Putamen (tissue), 1 donor: Measurements from ENCODE around the gene WT1.

Experiments used
- DNase-seq: peaks from one replicate; pipeline ENCODE4 v3.0.0-alpha.2; 2016; ENCODE audit warnings: low spot score

The WT1 gene

DNA sequence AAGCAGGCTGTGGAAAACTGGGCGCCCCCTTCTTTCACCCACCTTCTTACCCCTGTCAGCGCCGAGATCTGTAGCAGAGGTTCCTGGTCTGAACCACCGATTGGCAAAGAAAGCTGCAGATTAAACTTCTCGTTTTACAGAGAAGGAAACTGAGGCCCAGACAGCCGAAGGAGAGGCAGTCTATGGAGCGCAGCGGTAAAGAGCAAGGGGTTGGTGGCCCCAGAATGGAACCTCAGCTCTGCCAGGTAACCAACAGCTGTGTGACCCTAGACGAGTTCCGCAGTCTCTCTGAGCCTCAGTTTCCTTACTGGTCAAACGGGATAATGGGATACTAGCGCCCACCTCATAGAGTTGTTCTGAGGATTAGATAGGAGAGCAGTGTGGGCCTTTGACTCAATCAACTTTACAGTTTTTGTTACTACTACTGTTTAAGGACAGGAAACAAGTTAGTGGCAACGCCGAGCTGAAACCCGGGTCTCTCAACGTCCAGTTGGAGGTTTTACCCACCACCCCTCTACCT, 3.1 kb upstream of the WT1 start:
- DNase-seq = no peak

DNA sequence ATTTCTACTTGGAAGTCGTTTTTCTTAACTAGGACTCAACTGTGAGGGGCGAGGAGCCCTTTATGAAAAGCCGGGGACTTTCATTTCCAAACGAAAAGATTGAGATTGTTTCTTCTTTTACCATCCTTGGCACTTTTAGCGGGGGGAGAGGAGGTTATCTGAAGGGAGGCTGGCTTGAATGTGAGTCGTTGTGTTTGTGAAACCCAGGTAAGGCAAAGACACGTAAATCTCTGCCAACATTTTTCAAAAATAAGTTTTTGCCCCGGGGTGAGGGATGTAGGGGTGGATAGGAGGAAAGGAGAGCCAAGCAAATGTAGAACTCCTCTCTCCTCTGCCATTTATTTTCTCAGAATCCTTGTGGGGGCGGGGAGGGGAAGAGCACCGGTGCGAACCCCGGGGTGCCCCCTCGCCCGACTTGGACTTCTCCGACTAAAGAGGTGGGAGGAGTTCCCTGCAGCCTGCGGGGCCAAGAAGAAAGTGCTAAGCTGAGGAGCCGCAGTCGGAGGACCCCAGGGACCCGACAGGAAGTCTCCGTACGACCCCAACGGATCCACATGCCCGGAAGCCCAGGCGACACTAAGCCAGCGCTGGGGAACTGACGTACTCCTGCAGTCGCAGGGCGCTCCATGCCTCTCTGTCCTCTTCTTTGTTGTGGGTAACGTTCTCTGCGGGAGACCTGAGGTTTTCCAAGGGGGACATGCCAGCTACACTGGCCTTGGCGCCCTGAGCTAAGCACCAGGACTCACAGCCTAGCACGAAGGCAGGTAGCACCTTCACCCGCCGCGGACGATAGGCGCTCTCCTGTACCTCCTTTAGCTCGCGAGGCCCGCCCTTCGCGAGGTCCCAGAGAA, 2.4 kb upstream of the WT1 start:
- DNase-seq = no peak

DNA sequence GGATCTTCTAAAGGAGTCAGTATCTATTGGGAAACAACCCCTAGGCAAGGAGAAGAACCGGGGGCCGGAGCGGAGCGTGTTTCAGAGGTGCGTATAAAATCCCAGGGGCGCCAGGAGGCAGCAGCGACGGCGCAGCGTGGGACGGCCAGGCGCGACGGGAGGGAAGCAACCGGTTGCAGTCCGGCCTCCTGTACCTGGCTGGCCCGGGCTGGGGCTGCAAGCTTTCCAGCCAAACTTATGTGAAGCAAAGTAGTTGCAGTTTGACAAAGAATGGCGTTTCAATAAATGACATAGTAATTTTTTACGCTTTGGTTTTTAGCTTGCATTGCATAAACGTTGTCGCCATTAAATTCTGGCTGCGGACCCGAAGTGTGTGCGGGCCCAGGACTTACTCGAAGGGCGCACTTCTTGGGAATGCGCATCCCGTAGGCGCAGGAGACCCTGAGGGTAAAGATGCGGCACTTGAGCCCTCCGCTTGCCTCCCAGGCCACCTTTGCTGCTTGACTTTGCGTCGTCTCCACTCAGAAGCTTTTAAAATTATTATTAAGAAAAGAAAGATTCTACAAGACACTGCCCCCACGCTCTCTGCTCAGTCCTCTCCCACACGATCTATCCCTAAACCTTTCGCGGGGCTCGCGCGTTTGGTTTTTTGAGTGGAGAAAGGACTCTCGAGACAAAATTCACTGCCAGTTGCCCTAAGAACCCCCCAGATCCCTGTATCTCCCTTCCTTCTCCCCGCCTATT, 1.6 kb upstream of the WT1 start:
- DNase-seq = no peak

DNA sequence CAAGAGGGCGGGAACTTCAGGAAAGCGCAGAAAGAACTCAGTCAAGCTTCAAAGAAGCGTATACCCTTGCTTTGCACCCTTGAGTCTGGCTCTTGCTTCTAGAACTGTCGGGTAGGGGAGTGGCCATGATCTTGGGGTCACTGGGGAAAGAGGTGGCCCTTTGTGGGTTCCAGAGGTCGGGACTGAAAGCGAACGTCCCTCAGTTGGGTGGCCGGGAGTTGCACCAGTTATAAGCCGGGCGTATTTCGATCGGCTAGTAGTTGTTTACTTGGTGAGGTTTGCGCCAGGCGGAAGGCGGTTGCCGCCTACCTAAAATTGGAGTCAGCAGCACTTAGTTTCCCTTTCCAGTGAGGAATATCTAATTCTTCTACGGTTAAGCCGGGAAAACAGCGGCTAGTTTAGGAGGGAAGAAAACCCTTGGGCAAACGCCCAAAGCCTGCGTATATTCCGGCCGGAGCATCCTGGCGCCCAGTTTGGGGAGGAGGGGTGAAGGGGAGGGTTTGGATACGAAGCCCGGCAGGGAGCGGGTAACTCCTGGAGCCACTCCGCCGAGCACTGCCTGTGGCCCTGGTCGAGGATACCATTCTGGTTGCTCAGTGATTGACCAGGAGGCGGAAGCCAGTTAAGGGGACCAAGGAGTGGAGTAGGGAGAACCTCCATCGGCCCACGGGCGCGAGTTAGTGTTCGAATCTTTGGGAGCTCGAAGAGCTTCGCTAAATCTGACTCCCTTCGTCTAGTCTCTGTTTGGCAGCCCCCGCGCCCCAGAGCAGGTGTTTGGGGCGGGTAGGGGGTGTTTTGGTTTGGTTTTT, 807 bp upstream of the WT1 start:
- DNase-seq = no peak

DNA sequence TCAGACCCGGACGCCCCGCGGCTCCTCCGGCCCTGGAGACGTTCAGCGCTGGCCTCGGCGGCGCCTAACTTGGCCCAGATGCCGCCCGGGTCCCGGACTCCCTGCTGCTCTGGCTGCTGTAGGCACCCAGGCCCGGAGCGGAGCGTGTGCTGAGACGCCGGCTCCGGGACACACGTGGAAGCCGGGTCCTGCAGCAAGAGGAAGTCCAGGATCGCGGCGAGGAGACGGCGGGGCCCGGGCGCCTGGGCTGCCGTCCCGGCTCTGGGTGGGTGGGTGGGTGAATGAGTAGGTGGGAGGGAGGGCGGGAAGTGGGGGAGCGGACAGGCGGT, 223 bp downstream of the WT1 start:
- no peak for DNase-seq

DNA sequence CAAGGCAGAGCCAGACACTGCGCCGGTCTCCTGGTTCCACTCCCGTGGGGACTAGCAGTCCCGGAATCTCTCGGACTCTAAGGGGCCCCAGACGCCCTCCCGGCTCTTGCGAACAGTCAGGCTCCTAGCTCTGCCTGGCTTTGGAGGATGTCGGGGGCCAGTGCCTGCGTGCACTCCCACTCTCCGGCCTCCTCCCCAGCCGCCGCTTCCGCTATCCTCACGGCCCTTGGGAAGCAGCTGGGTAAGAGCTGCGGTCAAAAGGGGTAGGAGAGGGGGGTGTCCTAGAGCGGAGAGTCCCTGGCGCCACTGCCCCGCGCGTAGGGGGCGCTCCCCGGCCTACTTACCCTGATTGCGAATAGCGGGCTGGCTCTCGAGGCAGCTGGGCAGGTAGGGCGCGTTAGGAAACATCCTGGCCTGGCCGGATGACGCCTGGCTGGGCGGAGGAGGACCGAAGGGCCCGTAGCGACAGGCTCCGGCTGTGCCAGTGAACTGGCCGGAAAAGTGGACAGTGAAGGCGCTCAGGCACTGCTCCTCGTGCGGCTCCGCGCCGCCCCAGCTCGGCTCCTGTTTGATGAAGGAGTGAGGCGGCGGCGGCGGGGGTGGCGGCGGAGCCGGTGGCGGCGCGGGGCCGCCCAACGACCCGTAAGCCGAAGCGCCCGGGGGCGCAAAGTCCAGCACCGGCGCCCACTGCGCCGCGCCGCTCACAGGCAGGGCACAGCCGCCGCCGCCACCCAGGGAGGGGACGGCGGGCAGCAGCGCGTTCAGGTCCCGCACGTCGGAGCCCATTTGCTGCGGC, 785 bp downstream of the WT1 start:
- no peak for DNase-seq

DNA sequence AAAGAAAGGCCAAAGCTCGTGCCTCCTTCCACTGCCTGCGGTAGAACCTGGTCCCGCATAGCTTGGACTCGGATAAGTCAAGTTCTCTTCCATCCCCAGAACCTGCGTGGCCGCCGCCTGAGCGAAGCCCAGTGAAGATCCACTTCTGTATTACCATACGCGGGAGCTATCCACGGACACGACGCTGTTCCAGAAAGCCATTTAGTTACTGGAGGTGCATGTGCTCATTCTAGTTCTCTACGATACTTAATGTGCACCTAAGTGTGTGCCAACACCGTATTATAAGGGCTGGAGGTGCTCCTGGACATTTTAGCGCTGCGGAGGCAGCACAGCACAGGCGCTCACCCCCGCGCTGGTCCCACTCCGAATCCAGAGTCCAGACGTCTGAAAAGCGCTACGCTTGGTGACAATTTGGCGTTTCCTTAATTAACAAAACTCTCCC, 1.4 kb downstream of the WT1 start:
- no peak for DNase-seq

DNA sequence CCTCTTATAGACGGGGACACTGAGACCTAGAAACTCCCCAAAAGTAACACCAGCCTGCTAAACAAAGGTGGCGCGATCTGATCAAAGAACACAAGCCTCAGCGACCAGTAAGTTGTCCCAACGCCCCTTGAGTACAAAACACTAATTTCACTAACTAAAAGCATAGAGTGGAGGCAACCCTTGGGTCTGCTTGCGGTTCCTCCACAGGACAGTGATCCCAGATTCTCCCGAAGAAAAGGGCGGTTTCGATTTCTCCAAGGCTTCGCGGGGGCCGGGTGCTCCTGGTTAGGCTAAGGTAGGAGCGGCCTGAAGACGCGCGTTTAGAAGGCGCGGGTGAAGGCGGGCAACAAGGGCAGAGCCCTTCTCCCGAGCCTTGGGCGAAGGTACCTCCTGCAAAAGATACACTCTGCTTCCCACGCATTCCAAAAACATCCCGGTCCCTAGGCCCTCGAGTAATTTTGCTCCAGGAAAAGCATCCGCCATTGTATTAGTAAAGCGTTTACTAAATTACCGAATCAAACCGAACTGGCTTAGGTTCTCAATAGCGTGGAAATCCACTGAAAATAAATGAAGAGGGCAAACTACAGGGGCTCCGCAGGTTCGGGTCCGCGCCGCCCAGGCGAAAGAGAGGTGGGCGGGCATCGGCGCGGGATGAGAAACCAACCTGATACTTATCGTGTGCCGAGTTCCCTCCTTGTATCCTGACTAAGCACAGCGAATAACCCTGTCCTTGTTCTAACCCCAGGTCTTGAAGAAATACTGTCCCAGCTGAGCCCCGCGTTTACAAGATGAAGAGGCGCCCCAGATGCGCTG, 2.0 kb downstream of the WT1 start:
- DNase-seq = no peak

DNA sequence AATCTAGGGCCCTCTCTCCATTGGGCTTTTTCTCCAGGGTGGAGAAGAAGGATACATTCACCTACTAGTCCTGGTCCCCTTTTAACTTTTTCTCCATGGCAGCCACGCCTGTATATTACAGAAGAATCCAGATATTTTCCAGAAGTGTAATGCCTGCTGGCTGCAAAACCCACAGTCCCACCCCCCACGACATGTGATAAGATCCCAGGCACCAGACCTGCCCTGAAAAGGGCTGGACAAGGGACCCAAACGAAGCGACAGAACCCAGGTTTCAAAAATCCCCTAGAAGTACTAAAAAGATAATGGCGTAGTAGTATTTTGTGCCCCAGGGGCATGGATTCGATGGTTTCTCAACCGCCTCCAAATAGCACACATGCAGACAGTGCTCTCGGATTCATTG, 2.8 kb downstream of the WT1 start:
- no peak for DNase-seq

DNA sequence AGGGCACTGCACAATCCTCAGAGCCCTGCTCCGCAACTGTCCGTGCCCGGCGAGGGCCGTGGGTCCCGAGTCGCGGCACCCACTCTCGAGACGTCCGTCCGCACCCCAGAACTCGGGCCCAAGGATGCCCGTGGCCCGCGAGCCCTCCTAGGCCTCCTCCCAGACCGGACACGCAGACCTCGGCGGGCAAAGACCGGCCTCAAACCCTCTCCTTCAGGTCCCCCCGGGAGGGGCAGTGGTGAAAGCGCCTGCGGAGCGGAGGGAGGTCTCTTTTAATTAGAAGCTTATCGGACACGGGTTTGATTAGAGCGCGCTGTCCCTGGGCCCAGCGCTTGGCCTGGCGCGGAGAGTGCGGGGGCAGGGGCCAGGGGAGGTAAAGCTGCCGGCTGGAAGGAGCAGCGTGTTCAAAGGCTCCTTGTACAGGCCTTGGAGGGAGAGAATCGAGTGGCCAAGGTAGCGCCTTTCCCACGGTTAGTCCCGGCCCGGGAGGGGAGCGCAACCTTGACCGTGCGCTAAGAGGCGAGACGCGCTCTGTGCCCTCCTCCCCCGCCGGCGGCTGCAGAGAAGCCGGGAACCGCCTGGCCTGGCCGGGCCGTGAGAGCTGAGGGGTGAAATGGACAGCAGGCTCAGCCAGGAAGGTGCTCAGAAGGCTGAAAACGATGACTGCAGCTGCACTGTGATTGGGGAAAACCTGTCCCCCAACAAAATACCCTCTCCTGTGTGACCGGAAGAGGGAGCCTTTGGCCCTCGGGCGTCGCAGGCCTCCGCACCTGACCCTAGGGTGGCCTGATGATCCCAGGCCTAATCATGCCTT, 4.6 kb downstream of the WT1 start:
- no peak for DNase-seq

DNA sequence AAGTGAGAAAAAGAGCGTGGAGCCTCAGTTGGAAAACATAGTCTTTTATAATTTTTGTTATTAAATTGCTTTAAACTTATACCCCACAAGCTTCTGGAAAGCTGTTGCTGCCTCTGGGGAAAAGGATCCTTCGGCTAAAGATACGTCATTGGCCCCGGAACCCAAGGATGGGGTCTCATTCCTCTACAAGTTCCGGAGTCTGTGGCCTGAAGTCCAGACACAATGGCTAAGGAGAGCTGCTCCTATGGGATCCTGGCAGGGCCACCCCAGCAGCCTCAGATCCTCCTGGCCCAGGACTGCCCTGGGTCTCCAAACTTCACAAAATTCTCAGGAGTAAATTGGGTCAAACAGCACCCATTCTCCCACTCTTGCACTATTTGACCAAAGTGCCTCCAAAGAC, 5.9 kb downstream of the WT1 start:
- no peak for DNase-seq

DNA sequence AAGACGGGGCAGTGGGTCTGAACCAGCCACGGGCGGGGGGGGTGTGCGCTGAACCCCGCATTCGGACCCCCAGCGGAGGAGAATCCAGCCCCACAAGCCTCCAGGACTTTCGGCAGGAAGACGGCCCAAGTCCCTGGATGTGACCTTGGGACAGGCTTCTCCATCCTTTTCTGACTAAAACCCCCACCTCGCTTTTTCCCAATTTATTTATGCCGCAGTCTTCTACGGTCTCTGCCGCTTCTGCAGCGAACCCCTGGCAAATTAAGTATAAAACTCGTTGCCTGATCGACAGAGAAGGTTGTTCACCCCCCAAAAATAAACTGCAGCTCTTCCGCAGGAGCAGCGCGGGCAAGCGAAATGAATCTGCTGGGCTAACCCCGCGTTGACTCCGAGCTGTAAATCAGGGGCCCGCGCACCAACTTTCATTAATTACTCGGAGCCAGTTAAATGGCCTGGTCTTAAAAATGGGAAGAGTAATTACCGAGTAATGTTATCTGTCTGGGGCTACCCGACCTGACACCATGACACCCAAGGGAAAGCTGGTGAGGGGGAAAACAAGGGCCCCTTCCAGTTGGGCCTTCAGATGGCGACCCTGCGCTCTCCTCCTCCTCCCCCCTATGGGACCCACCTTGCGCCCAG, 6.6 kb downstream of the WT1 start:
- no peak for DNase-seq

DNA sequence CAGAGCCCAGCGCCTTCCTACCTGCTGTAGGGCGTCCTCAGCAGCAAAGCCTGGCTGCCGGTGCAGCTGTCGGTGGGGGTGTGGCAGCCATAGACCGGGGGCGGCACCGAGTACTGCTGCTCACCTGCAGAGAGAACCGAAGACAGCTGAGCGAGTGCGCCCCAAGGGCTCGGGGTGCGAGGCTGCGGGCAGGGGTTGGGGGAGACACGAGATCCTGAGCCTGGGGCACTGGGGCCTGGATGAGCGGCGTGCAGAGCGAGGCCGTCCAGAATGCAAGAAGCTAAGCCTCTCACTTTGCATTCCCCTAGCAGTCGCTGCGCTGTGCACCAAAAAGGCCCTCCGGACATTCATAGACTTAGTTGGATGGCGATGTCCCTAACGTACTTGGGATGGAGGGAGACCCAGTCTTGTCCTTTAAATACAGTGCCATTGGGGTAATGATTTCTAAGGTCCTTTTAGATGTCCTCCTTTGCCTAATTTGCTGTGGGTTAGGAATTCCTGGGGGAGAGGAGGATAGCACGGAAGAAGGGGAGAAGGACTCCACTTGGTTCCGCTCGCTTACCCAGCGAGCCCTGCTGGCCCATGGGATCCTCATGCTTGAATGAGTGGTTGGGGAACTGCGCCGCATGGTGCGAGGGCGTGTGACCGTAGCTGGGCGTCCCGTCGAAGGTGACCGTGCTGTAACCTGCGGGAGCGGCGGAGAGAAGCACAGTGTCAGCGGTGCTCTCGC, 7.2 kb downstream of the WT1 start:
- no peak for DNase-seq

DNA sequence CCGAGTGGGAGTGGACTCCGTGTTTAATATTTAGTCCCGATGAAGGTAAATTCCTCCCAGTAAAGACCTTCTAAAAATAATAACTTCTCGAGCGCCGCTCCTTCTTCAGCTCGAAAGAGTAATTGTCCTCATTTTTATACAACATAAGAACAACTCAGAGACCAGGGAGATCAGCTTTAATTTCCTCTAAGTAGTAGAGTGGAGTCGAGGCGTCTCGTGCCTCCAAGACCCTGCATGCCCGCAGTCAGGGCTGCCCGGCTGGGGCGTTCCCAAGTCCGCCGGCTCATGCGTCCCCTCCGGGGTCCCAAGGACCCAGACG, 7.8 kb downstream of the WT1 start:
- DNase-seq = no peak

DNA sequence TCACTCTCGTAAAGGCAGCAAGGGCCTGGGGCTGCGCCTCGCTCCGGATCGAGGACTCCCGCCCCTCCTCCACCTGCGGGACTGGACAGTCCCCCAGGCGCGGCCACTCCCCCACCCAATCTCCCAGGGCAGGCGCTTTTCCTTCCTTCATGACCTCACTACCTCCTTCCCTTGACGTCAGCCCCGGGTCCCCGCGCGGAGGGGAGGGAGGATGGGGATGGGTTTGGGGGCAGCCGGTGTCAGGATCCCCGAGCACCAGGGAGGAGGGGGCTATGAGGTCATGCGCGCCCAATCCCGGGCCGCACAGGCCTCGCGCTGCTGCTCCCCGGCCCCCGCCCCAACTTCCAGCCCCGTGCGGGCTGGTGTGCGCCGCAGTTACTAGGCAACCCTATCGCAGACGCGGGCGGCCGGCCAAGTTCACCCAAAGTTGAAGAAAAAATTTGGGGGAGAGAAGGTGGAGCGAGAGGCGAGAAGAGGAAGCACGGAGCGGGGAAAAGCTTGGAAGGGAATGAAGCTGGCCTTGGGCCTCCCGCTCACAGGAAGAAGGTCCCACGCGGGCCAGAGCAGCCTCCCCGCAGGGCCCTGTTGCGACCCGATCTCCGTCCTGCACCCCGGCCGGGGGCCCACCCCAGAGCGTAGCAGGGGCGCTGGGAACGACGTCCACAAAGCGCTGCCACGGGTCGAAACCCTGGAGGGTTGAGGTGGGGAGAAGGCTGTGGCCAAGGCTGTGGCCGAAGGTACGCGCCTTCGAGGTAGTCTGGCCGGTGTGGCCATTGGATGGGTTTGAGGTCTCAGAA, 8.3 kb downstream of the WT1 start:
- DNase-seq = no peak

DNA sequence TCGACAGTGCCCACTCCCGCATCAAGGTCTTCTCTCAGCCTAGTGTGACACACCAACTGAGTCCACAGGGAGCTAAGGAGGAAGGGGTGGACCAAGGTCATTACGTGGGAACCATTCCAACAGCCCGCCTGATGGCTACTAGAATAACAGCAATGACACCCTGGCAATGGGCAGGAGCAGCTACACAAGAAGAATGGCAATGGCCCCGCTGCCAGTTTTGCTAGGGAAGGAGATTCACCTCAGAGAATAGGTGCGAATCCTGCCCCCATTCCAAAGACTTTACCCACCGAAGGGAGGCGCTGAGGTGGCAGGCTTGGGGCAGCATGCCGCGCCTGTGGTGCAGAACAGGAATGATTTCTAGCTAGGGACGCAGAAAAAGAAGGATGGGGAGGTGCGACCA, 9.1 kb downstream of the WT1 start:
- DNase-seq = no peak

DNA sequence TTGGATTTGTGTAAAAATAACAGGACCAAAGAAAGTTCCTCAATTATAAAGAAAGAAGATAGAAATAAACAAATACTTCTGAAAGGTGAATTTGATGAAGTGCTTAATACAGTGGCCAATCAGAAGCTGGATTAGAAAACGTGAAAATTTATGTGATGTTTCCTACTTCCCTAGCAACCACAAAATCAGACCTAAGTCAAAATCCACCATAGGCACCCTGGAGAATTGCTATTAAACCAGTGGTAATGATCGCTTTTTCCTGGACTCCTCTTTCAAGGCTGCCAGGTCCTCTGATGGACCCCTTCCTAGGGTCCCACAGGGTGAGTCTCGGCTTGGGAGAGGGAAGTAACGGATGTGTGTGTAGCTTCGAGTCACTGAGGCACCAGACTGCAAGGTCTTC, 9.6 kb downstream of the WT1 start:
- no peak for DNase-seq

DNA sequence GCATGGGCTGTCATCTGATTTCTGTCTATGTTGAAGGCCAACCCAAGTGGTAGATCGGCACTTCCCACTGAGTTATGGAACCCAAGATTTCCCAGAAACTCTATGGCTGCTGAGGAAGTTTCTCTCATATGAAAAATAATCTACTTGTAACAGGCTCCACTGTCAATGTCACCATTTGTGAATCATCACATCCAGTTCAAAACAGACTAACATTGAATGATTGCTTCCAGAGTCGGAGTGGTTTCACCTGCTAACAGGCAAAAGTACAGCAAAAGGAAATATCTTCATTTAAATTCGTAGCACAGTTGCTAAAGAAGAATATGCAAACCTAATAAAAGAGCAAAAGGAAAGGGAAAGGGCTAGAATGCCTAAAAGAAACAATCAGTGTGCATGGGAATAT, 12.8 kb downstream of the WT1 start:
- no peak for DNase-seq
